ENCODE data around the gene LIPC. TPM values are rescaled to one million over a fixed set of nuclear protein-coding genes. Genes with fewer than 3 reads are reported as not detected.

LIPC gene
- polyA plus RNA-seq, 2 of the 4 experiments (the other 2 are of a cell fraction) = 0.13 to 0.30 TPM

DNA sequence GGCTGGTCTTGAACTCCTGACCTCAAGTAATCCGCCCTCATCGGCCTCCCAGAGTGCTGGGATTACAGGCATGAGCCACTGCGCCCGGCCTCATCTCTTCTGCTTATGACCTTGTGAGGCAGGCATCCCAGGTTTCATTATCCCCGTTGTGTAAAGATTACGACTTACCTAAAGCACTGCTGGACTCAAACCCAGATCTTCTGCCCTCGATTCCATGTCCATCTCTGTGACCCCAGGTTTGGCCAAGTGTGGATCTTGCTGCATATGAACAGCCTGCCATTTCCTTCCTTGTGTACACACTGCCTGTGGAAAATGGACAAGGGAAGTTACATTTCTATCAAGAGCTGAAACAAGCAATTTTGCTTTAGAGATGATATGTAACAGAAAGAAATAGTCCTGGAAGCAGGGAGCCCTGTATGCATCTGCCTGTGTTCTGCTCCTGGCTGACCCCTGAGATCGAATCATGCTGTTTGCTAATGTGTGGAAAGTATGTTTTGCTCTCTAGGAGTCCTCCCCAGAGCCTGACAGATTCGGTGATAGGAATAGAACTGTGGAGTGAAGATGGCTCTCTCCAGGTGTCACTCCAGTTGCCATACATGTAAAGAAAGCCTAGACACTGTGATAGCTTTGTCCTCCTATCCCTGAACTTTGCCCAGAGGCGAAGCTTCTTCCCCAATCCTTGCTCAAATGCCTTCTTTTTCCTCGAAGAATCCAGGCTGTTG is 11.8 kb upstream of the LIPC start (continued):
- no peak for TF ChIP-seq RAD21 (conservative IDR thresholded peaks at IDR 0.05 in 1 of 2, IDR thresholded peaks at IDR 0.05 in 1 of 2)

DNA sequence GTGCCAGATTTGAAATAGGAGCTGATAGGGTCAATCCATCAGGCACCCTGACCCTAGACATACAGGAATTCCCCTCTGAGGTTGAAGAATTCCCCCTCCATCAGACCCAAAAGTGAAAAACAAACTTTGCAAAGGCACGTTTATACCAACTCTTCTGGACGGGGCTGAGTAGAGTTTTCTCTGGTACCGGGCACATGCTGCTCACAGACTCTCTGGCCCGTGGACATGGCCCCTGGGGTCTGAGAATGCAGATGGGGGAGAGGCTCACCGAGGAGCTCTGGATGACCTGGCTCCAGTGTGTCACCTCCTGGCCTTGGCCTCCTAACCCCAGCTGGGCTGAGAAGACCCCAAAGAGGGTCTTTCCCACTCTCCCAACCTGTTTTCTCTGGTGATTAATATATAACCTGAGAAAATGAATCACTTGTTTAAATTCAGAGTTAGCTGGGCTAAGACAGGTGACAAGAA is 11.2 kb upstream of the LIPC start:
- Histone ChIP-seq H3K27ac (peak overlapping the region; percentile 20 to 66; a peak in 4 of 6 replicates), H3K4me2 (peak overlapping the region; percentile 39), H3K4me3 (no peak overlapping the region), H3K9me3 (no peaks in the 10 kb centered on the region), H3K4me1 (peaks cover 31% of the 10 kb centered on the region)
- DNase-seq (ENCODE audit: low read depth in 1 of 2, low spot score in 1 of 2) (no peak), FAIRE-seq (no peak), ATAC-seq (peak in 1 of 2 experiments; percentile 58; a peak in 3 of 6 replicates)
- ChIA-PET CTCF (interaction anchor here (0.9 to 2.0 kb wide), 8 partner anchors 9 to 192 kb away, joined by 3 to 7 read pairs (median 4); partner anchors contain the start of gene LIPC), POLR2A (no interaction called here)
- 44% methylated on average over 5 of the region's 5 CpGs for WGBS (ENCODE audit: missing lambda C conversion rate)
- TF ChIP-seq MAZ (IDR thresholded peaks at IDR 0.05; ENCODE audit: borderline replicate concordance, low read depth, low read length) (no peak), CBX2 (IDR thresholded peaks at IDR 0.05; ENCODE audit: borderline replicate concordance, low read depth) (no peak), ESRRA (IDR thresholded peaks at IDR 0.05; ENCODE audit: borderline replicate concordance, low read length) (no peak), POLR2AphosphoS2 (conservative IDR thresholded peaks at IDR 0.05; ENCODE audit: low read length) (no peak), ZFP36 (IDR thresholded peaks at IDR 0.05; ENCODE audit: borderline replicate concordance, partially characterized antibody) (no peak), BHLHE40 (IDR thresholded peaks at IDR 0.05; ENCODE audit: low read depth, low read length) (no peak), RARB (CRISPR knock-in tag; IDR thresholded peaks at IDR 0.05) (no peak), PHF8 (IDR thresholded peaks at IDR 0.05; ENCODE audit: borderline replicate concordance, low read depth) (no peak), NR3C1 (IDR thresholded peaks at IDR 0.05) (no peak), MAFK (IDR thresholded peaks at IDR 0.05; ENCODE audit: partially characterized antibody) (no peak)
- TF ChIP-seq, protein P1, sequence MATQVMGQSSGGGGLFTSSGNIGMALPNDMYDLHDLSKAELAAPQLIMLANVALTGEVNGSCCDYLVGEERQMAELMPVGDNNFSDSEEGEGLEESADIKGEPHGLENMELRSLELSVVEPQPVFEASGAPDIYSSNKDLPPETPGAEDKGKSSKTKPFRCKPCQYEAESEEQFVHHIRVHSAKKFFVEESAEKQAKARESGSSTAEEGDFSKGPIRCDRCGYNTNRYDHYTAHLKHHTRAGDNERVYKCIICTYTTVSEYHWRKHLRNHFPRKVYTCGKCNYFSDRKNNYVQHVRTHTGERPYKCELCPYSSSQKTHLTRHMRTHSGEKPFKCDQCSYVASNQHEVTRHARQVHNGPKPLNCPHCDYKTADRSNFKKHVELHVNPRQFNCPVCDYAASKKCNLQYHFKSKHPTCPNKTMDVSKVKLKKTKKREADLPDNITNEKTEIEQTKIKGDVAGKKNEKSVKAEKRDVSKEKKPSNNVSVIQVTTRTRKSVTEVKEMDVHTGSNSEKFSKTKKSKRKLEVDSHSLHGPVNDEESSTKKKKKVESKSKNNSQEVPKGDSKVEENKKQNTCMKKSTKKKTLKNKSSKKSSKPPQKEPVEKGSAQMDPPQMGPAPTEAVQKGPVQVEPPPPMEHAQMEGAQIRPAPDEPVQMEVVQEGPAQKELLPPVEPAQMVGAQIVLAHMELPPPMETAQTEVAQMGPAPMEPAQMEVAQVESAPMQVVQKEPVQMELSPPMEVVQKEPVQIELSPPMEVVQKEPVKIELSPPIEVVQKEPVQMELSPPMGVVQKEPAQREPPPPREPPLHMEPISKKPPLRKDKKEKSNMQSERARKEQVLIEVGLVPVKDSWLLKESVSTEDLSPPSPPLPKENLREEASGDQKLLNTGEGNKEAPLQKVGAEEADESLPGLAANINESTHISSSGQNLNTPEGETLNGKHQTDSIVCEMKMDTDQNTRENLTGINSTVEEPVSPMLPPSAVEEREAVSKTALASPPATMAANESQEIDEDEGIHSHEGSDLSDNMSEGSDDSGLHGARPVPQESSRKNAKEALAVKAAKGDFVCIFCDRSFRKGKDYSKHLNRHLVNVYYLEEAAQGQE (IDR thresholded peaks at IDR 0.05) = no peak
- TF ChIP-seq, protein P2, sequence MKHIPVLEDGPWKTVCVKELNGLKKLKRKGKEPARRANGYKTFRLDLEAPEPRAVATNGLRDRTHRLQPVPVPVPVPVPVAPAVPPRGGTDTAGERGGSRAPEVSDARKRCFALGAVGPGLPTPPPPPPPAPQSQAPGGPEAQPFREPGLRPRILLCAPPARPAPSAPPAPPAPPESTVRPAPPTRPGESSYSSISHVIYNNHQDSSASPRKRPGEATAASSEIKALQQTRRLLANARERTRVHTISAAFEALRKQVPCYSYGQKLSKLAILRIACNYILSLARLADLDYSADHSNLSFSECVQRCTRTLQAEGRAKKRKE (CRISPR knock-in tag; IDR thresholded peaks at IDR 0.05; ENCODE audit: low read depth) = no peak

DNA sequence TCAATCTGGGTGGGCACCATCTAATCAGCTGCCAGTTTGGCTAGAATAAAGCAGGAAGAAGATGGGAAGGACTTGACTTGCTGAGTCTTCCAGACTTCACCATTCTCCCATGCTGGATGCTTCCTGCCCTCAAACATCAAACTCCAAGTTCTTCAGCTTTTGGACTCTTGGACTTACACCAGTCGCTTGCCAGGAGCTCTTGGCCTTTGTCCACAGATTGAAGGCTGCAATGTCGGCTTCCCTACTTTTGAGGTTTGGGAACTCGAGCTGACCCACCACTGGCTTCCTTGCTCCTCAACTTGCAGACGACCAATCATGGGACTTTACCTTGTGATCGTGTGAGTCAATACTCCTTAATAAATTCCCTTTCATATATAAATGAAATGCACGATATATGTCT is 8.6 kb upstream of the LIPC start:
- no peak for ATAC-seq
- CTCF ChIA-PET = no interaction called here
- H3K4me1 ChIP-seq = peaks cover 38% of the 10 kb centered on the region

More for the DNA sequence above, 8.6 kb upstream of the LIPC start:
- H3K4me3 ChIP-seq = no peak overlapping the region
- 85% methylated on average over 6 of the region's 6 CpGs for WGBS (ENCODE audit: missing lambda C conversion rate)
- H3K4me2 ChIP-seq = no peak overlapping the region
- FAIRE-seq = no peak
- POLR2A ChIA-PET = no interaction called here
- peak overlapping the region in 1 of 2 experiments; percentile 74; a peak in 1 of 6 replicates for H3K27ac ChIP-seq
- H3K9me3 ChIP-seq = no peaks in the 10 kb centered on the region
- TF ChIP-seq ESRRA (IDR thresholded peaks at IDR 0.05; ENCODE audit: borderline replicate concordance, low read length) = no peak
- no peak for TF ChIP-seq CBX2 (IDR thresholded peaks at IDR 0.05; ENCODE audit: borderline replicate concordance, low read depth)
- no peak for TF ChIP-seq RARB (CRISPR knock-in tag; IDR thresholded peaks at IDR 0.05)
- no peak for TF ChIP-seq SREBF2 (IDR thresholded peaks at IDR 0.05)
- no peak for TF ChIP-seq JUN (IDR thresholded peaks at IDR 0.05)
- TF ChIP-seq KDM5A (IDR thresholded peaks at IDR 0.05) = no peak
- no peak for TF ChIP-seq GATA3 (IDR thresholded peaks at IDR 0.05; ENCODE audit: borderline replicate concordance)
- no peak for TF ChIP-seq KDM1A (IDR thresholded peaks at IDR 0.05; ENCODE audit: low read depth)
- TF ChIP-seq RAD21 (conservative IDR thresholded peaks at IDR 0.05 in 1 of 2, IDR thresholded peaks at IDR 0.05 in 1 of 2) = no peak
- TF ChIP-seq, protein P2 (CRISPR knock-in tag; IDR thresholded peaks at IDR 0.05; ENCODE audit: low read depth) = no peak
- TF ChIP-seq RNF2 (IDR thresholded peaks at IDR 0.05; ENCODE audit: borderline replicate concordance, low read depth) = no peak
- no peak for TF ChIP-seq PHF8 (IDR thresholded peaks at IDR 0.05; ENCODE audit: borderline replicate concordance, low read depth)
- no peak for TF ChIP-seq EP300 (IDR thresholded peaks at IDR 0.05)
- TF ChIP-seq JUNB (IDR thresholded peaks at IDR 0.05) = no peak
- no peak for TF ChIP-seq HOXB5 (CRISPR knock-in tag; IDR thresholded peaks at IDR 0.05)
- TF ChIP-seq SMC3 (IDR thresholded peaks at IDR 0.05) = no peak
- TF ChIP-seq, protein P1 (IDR thresholded peaks at IDR 0.05) = no peak
- DNase-seq (ENCODE audit: low read depth in 1 of 2, low spot score in 1 of 2) = no peak
